Psoas muscle (tissue), 8 donors: ENCODE measurements around the gene HADHA. TPM values are rescaled to one million over a fixed set of nuclear protein-coding genes. Genes with fewer than 3 reads are reported as not detected.

Source experiments
- ATAC-seq, 4 donors: fragments of 200-7000 bp; cut with Tn5 transposase; one replicate each; pipeline ENCODE4 v1.9.1; 2020; ENCODE audit warnings: moderate library complexity in 3 of 4, mild to moderate bottlenecking in 2 of 4
- DNase-seq, 2 donors: peaks; one replicate each; pipeline ENCODE4 v3.0.0-alpha.2; 2020
- H3K27ac ChIP-seq: fragments of 200-600 bp; one replicate; pipeline ENCODE4 v1.8.0; 2022
- H3K27me3 ChIP-seq, 3 donors: fragments of 200-600 bp in 1 of 3; one replicate each; pipeline versions ENCODE4 v1.6.1 to v1.8.0; 2013 to 2022; ENCODE audit warnings: low read length in 2 of 3, mild to moderate bottlenecking in 2 of 3, moderate library complexity in 1 of 3; ENCODE audit not compliant: insufficient read depth in 3 of 3
- H3K36me3 ChIP-seq, 2 donors: fragments of 200-600 bp in 1 of 2; one replicate each; pipeline versions ENCODE4 v1.6.1 to v1.8.0; 2013 to 2022; ENCODE audit warnings: low read depth in 1 of 2, mild to moderate bottlenecking in 1 of 2, moderate library complexity in 1 of 2; ENCODE audit not compliant: insufficient read depth in 1 of 2
- H3K4me1 ChIP-seq: fragments of 200-600 bp; one replicate; pipeline ENCODE4 v1.8.0; 2022
- H3K4me3 ChIP-seq: fragments of 200-600 bp; one replicate; pipeline ENCODE4 v1.8.0; 2022; ENCODE audit warnings: mild to moderate bottlenecking
- H3K9me3 ChIP-seq: fragments of 200-600 bp; one replicate; pipeline ENCODE4 v1.8.0; 2022
- CTCF ChIP-seq: fragments of 200-600 bp; IDR thresholded peaks from one replicate; pipeline ENCODE4 v1.8.0; 2022; ENCODE audit warnings: antibody characterized with exemption
- WGBS, 3 donors: extraction: QIAGEN DNeasy Blood & Tissue Kit; methylation state at CpG; one replicate each; pipeline versions ENCODE4 v1.1.6 to v1.1.7; 2013; 5-methylcytosine and 5-hydroxymethylcytosine counted together
- intact Hi-C, 2 donors: fragments of 100-400 bp; cut with DNase I; formaldehyde crosslinking; loops; one replicate each; pipeline versions ENCODE4 v1.11.0 to v1.14.2; 2022
- polyA plus RNA-seq, 3 donors: library from polyadenylated mRNA; stranded (reverse); fragments of 200-250 nt; gene quantifications; one replicate each; pipeline ENCODE4 v1.2.3, GENCODE V29; 2013
- total RNA-seq, 4 donors: library from RNA; stranded (reverse); fragmentation: NEBNext Ultra II Directional in 2 of 4; extraction: Animal tissue kit (Norgen Biotek cat#: 25700) in 2 of 4; gene quantifications; one replicate each; pipeline versions ENCODE4 v1.2.1 to v1.2.4, GENCODE V29; 2021 to 2023
- donor health status: healthy with polysubstance abuse.
- donor health status: DM: no; HTN: no; CAD: no; lungs with moderate emphysema.
- donor health status: Bipolar disorder and iron deficiency.
- donor health status: healthy.
- donor health status: DM: yes; HTN: yes; CAD: no.
- donor health status: DM: no; HTN: no; CAD: no.
- donor health status: DM: no; HTN: no; CAD: no.
- donor health status: DM: yes; HTN: yes; CAD: no.

The HADHA gene
- total and polyA plus RNA-seq, 7 donors, result 195 to 617 (median 350) TPM

DNA sequence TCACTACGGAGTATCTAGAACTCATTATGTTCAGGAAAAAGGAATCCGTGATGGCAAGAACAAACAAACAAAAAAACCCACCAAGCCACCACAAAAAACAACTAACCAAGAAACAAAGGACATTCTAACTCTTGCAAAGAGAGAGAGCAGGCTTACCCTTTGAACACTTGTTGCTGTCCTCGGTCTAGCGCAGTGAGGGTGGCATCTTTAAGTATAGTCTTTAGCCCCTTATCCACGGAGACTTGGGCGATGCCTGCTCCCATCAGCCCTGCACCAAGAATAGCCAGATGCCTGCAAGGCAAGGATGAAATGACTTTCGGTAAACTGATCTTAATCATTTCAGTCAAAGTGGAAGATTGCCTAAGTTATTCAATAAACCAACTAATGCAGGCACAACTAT lies 40.5 kb downstream of the HADHA start:
- intact Hi-C loops, result loop anchor here in 1 of 2 donors (5.0 kb wide), 1 partner anchor 33 kb away; no protein-coding TSS in a partner anchor
- H3K4me1 ChIP-seq, result no peaks in the 10 kb centered on the region
- H3K9me3 ChIP-seq, result no peaks in the 10 kb centered on the region
- no peak for TF ChIP-seq CTCF
- no peak overlapping the region for H3K27ac ChIP-seq
- DNase-seq, result no peak
- no peak for ATAC-seq
- peaks cover 22 to 97% of the 10 kb centered on the region in 2 donors for H3K36me3 ChIP-seq
- no peak overlapping the region for H3K4me3 ChIP-seq
- 84 to 91% (median 88%) methylated on average over 7 of the region's 7 CpGs for WGBS, 3 donors
- no peaks in the 10 kb centered on the region for H3K27me3 ChIP-seq

GRCh38 chr2:26202981-26203490 lies 41.4 kb downstream of the HADHA start:
- no peak overlapping the region for H3K27ac ChIP-seq
- no peak for TF ChIP-seq CTCF
- H3K4me3 ChIP-seq, result no peak overlapping the region
- no peaks in the 10 kb centered on the region for H3K9me3 ChIP-seq
- no peaks in the 10 kb centered on the region for H3K27me3 ChIP-seq
- intact Hi-C loops, result loop anchor here in 1 of 2 donors (5.0 kb wide), 1 partner anchor 34 kb away; no protein-coding TSS in a partner anchor
- H3K36me3 ChIP-seq, result peaks cover 18 to 97% of the 10 kb centered on the region in 2 donors
- no peaks in the 10 kb centered on the region for H3K4me1 ChIP-seq
- 79 to 81% (median 80%) methylated on average over 1 of the region's 1 CpG for WGBS, 3 donors
- DNase-seq, result no peak
- no peak for ATAC-seq

DNA sequence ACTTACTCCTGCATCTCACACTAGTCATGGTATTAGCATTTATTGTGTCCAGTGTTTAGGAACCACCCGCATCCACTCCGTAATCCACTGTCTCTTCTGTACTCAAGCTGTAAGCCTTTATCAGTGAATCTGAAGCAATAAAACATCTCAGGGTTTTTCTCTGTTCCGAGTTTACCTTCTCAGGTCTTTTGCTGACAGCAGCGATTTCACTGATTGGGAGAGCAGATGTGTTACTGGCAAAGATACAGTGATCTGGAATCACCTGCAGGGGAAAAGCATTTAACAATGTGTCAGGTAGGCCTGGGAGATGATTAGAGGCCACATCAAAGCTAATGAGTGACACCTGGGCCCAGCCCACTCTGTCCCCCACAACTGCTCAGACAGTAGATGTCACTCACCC lies 46.9 kb downstream of the HADHA start:
- H3K9me3 ChIP-seq, result no peaks in the 10 kb centered on the region
- no peak overlapping the region for H3K27ac ChIP-seq
- peaks cover 37 to 100% of the 10 kb centered on the region in 2 donors for H3K36me3 ChIP-seq
- H3K4me1 ChIP-seq, result peaks cover 12% of the 10 kb centered on the region
- no peak for TF ChIP-seq CTCF
- WGBS, 3 donors, result 94 to 95% (median 94%) methylated on average over 4 of the region's 4 CpGs
- intact Hi-C loops, result no loop called here
- no peak overlapping the region for H3K4me3 ChIP-seq
- ATAC-seq (no peak), DNase-seq (no peak)
- no peaks in the 10 kb centered on the region for H3K27me3 ChIP-seq

- Histone ChIP-seq H3K4me3 (no peak overlapping the region), H3K9me3 (no peaks in the 10 kb centered on the region), H3K36me3 (peaks cover 37 to 100% of the 10 kb centered on the region in 2 donors), H3K27me3 (no peaks in the 10 kb centered on the region), H3K27ac (no peak overlapping the region), H3K4me1 (peaks cover 12% of the 10 kb centered on the region)
- no peak for DNase-seq
- WGBS, 3 donors, result 78 to 82% (median 79%) methylated on average over 9 of the region's 9 CpGs
- no peak for ATAC-seq
- no peak for TF ChIP-seq CTCF
- intact Hi-C loops, result no loop called here
Observed at GRCh38 chr2:26196683-26197418, 47.6 kb downstream of the HADHA start.
